Sigmoid colon (tissue), 3 donors: ENCODE data around the gene MAT1A.

ENCODE experiments used
- CTCF ChIP-seq, 4 experiments: fragments of 450-650 bp in 3 of 4; fragments of 200-600 bp in 1 of 4; IDR thresholded peaks; one replicate each; pipeline ENCODE4 v1.5.1; 2016 to 2019; ENCODE audit warnings: antibody characterized with exemption in 4 of 4, mild to moderate bottlenecking in 3 of 4, moderate library complexity in 2 of 4
- POLR2A ChIP-seq, 2 donors: fragments of 450-650 bp; IDR thresholded peaks; one replicate each; pipeline ENCODE4 v1.6.1; 2016; ENCODE audit warnings: antibody characterized with exemption in 2 of 2, mild to moderate bottlenecking in 2 of 2, moderate library complexity in 2 of 2

- TF ChIP-seq CTCF (IDR thresholded peaks at IDR 0.05) = no peak
- TF ChIP-seq POLR2A (IDR thresholded peaks at IDR 0.05) = no peak
These were observed 31.7 kb upstream of the MAT1A start for GRCh38 chr10:80321183-80321582.
